Epithelial cell of esophagus (primary cell): ENCODE measurements around the gene IL36RN.
A peak's percentile ranks its signal among the peaks of the same experiment; 100 is the strongest.

ENCODE experiments used
- DNase-seq: peaks from one replicate; pipeline ENCODE4 v3.0.0; 2010; ENCODE audit warnings: low read depth
- H3K4me3 ChIP-seq: 2 replicates; pipeline ENCODE4 v1.5.1; 2011; ENCODE audit warnings: mild to moderate bottlenecking, low read length, control low read depth
- TF ChIP-seq, protein P1 (sequence below): IDR thresholded peaks from 2 replicates; pipeline ENCODE4 v1.5.1; 2011; ENCODE audit warnings: low read depth, mild to moderate bottlenecking, low read length, control low read depth, inconsistent platforms; ENCODE audit not compliant: insufficient read depth; ENCODE audit errors: missing control alignments

The IL36RN gene

GRCh38 chr2:113061896-113062770 is 3.1 kb downstream of the IL36RN start:
- DNase-seq = no peak
- TF ChIP-seq, protein P1, sequence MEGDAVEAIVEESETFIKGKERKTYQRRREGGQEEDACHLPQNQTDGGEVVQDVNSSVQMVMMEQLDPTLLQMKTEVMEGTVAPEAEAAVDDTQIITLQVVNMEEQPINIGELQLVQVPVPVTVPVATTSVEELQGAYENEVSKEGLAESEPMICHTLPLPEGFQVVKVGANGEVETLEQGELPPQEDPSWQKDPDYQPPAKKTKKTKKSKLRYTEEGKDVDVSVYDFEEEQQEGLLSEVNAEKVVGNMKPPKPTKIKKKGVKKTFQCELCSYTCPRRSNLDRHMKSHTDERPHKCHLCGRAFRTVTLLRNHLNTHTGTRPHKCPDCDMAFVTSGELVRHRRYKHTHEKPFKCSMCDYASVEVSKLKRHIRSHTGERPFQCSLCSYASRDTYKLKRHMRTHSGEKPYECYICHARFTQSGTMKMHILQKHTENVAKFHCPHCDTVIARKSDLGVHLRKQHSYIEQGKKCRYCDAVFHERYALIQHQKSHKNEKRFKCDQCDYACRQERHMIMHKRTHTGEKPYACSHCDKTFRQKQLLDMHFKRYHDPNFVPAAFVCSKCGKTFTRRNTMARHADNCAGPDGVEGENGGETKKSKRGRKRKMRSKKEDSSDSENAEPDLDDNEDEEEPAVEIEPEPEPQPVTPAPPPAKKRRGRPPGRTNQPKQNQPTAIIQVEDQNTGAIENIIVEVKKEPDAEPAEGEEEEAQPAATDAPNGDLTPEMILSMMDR = no peak
- no peak overlapping the region for H3K4me3 ChIP-seq

GRCh38 chr2:113064281-113064680 is 5.3 kb downstream of the IL36RN start:
- TF ChIP-seq, protein P1 = no peak
- no peak overlapping the region for H3K4me3 ChIP-seq
- no peak for DNase-seq

DNA sequence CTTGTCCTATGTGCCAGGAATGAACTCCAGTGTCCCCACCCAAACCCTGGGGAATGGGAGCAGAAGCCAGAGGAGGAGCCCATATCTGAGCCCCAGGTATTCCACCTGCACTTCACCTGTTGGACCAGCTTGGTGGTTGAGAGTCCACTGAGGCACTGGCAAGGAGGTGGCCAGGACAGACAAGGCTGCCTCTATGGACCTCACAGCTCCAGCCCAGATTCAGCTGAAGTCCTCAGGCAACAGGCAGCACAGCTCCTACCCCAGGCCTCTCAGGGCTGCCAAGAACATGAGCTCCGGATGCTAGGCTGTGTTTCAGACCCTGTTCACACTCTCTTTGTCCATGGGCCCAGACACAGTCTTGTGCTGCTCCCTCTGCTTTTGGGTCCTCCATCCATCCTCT is 5.9 kb downstream of the IL36RN start:
- no peak overlapping the region for H3K4me3 ChIP-seq
- TF ChIP-seq, protein P1 = no peak
- DNase-seq = no peak

DNA sequence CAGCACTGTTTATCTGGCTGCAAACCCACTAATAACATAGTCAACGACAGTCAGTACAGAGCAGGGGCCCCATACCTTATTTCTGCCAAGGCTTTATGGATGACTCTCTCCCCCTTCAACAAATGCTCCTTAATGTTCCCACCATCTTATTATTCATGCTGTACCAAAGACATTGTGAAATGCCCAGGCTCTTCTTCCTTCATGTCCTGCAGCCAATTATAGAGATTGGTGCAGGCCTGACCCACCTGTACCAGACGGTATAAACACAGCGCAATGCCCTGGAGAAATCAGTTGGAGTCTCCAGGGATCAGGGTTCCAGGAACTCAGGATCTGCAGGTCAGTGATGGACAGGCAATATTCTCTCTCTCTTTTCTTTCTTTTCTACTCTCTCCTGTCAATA is 8.7 kb downstream of the IL36RN start, which contains the start of gene IL1F10:
Gene IL1F10, plus strand, starts transcription at position 290 of the 400 bp plus-strand sequence. CDS start 4,769 bp downstream, outside the sequence.
- no peak within 1 kb of the TSS for H3K4me3 ChIP-seq
- no peak for DNase-seq
- TF ChIP-seq, protein P1 = no peak

DNA sequence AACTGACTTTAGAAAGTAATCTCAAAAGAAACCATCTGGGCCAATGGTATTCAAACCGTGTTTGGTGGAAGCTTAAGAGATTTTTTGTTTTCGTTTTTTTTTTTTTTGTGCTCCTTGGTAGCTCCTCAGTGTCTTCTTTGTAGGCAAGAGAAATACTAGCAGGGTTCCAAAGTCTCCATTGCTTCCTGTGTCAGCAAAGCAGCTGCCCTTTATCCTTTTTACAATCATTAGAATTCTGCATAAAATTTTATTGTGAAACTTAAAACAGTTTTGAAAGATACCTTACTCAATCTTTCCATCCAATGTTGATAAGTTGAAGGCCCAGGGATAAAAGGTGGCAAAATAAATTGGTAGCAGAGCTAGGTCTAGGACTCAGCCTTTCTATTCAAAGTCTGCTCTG is 9.3 kb downstream of the IL36RN start:
- no peak for DNase-seq
- H3K4me3 ChIP-seq = no peak overlapping the region
- TF ChIP-seq, protein P1 = no peak

- DNase-seq = peak; percentile 83
- TF ChIP-seq, protein P1 = no peak
- H3K4me3 ChIP-seq = no peak overlapping the region
Measured at GRCh38 chr2:113068706-113069485, 9.9 kb downstream of the IL36RN start.
